HG03342 (cell line): ENCODE results near the gene FABP7.

Source experiments
- ATAC-seq: cut with Tn5 transposase; IDR thresholded peaks from one replicate; pipeline ENCODE4 v1.9.1; 2021; ENCODE audit warnings: mild to moderate bottlenecking, moderate library complexity; ENCODE audit not compliant: unreplicated experiment

Gene FABP7

GRCh38 chr6:122755901-122756300 is 23.6 kb upstream of the FABP7 start:
- no peak for ATAC-seq

DNA sequence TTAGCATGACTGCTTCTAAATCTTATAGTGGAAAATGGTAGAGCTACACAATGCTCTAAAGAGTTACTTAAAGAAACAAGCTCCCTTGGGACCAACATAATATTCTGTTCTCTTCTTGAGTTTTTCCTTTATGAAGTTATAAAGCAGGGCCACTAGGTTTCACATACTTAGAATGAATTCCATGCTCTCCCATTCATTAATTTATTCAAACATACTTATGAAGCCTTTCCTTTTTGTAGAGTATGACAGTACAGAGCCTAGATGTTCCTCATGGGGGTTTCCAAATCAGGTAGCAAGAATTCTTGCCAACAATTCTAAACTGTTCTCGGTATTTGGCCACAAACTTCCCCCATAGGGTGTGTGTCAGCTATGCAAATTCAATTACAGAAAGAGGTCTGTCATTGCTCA is 20.6 kb upstream of the FABP7 start:
- ATAC-seq = peak; percentile 100

- no peak for ATAC-seq
Measured at GRCh38 chr6:122760330-122760729, 19.2 kb upstream of the FABP7 start.

DNA sequence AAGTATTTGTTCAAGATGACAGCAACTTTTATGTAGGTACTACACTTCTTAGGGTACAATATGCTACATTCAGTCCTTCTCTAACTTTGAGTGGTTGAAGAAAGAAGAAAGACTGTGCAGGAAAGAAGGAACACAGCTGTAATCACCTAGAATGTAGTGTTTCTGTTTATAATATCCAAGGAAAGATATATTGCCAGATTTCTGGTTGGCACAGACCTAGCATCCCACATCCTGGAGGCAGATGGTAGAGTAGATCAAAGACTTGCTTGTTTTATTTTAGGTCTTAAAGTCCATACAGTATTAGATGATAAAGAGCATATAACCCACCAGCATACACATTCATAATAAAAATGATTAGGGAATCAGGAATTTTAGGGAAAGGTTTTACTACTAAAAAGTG is 13.3 kb upstream of the FABP7 start:
- ATAC-seq = no peak

GRCh38 chr6:122770835-122771601 is 8.5 kb upstream of the FABP7 start:
- no peak for ATAC-seq

DNA sequence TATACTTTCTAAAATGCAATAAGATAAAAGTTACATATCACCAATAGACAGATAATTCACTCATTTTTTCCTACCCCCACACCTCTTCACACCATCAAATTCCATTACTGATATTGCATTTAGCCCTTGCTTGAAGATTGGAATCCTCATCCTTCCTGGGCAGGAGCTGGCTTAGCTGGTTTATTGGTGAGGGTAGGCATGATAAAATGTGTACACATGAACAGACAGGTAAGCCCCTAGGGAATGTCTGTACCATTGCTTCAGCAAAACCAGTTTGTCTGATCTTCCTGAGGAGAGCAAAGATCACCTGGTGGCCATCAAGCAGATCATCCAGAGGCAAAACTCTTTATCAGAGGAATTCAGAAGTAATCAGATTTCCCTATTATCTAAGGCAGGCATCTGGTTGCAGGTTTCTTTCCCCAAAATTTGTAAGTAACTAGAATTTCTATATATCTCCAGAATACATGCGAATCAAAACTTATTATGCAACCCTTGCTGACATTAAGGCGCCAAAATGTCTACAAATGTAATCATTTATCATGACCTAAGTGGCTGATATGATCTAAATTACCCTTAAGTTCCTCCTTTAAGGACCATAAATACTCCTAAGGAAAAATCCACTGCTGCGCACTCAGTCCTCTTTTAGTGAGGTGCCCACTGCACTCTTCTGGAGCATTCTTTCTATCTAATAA is 6.6 kb upstream of the FABP7 start:
- ATAC-seq = no peak

- no peak for ATAC-seq
Measured at GRCh38 chr6:122775975-122776374, 3.5 kb upstream of the FABP7 start.

DNA sequence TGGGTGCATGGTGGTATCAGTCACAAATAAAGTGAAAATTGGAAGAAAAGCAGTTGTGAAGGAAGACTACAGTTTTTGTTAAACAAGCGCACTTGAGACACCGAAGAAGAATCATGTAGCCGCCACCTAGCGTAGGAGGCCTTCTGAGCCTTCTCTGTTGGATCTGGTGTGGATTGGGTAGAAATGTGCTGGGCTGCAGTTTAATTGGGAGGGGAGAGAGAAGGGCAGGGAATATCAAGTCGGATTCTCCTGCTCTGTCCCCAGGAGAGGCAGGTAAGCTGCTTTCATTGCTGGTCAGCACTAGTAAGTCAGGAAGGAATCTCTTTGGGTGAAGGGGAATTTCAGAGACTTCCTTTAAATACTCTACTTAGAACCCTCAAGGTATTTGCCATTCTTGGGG is 1.2 kb upstream of the FABP7 start:
- no peak for ATAC-seq

DNA sequence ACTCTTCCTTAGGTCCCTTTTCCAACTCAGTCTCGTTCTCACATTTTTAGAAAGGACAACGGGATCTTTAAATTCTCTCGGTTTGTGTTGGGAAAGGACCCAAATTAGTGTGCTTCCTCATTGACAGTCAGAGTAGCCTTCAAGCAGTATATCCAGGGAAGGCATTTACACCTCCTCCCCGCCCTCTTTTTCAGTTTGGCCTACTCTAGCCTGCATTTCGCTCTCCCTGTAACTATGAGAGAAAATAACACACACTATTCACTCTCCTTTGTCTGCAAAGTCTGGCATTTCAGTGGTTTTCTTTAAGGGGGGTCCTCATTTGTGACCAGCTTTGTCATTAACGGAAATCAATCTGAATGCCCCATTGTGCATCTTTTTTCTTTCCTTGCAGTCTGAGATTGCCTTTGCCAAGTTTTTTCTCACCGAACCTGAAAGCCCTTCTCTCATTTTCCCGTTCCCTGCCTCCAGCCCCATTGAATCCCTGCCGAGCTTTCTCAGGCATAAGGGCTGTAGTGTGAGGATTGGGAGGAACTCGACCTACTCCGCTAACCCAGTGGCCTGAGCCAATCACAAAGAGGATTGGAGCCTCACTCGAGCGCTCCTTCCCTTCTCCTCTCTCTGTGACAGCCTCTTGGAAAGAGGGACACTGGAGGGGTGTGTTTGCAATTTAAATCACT is 393 bp upstream of the FABP7 start:
- no peak for ATAC-seq

GRCh38 chr6:122780114-122780513 is 598 bp downstream of the FABP7 start:
- ATAC-seq = no peak

GRCh38 chr6:122781716-122782115 is 2.2 kb downstream of the FABP7 start:
- ATAC-seq = no peak

GRCh38 chr6:122783401-122783800 is 3.9 kb downstream of the FABP7 start:
- no peak for ATAC-seq

DNA sequence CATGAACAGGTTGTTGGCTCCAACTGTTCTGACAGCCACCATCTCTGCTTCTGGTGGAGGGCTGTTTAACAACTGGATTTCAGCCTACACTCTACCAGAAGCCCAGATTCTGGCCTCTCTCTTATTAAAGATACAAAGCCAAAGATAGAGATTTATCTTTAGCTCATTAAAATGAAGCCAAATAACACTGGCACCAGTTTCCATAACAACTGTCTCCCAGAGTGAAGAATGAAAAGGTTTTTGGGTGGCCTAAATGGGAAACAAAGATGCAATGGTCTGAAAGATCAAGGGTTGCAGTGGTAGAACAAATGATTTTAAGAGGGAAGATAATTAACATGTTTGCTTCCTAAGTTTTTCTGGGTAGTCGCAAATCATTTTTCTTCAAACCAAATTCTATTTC is 6.4 kb downstream of the FABP7 start:
- ATAC-seq = no peak

GRCh38 chr6:122787721-122788120 is 8.2 kb downstream of the FABP7 start:
- no peak for ATAC-seq

GRCh38 chr6:122788208-122788607 is 8.7 kb downstream of the FABP7 start:
- no peak for ATAC-seq

DNA sequence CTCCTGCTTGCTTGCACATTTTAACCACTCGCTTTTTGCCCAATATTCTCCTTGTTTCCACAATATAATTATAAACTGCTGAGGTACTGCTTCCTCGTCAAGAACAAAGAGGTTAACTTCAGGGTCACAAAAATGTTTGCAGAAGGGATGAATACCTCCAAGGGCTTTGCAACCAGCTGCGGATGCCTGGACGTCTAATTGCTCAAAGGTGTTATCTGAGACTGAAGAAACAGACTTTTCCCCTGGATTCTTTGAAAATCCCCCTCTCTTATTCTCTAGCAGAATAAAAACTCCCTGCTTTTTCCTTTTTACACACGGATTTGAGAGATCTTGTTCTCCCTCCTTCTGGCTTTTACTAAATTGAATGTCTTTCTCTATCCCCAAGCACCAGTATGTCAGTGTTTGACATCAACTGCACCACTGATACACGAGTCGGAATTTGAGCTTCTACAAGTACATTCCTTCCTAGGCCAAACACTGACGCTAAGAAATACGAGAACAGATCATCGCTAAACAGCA is 9.2 kb downstream of the FABP7 start:
- ATAC-seq = no peak

- ATAC-seq = peak; percentile 53
Measured at GRCh38 chr6:122789182-122790027, 9.9 kb downstream of the FABP7 start, which contains the start of gene SMPDL3A. SMPDL3A (plus strand) TSS chr6:122789258; CDS start chr6:122789347, 89 bp downstream.

DNA sequence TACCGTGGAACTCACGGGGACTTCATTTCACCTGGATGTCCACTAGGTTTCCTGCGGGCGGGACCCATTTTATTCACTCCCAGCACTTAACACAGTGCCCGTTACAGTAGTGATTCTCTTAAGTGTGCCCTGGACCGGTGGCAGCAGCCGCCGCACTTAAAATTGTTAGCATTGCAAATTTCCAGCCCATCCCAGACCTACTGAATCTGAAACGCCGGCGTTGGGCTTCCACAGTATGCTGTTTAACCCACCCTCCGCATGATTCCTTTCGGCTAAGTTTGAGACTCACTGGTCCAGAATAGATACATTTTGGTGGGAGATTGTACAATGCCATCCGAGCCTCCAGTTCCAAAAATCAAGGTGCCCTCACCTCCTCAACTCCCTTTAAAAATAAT is 10.5 kb downstream of the FABP7 start:
- ATAC-seq = no peak

- ATAC-seq = no peak
Measured at GRCh38 chr6:122790423-122791309, 11.2 kb downstream of the FABP7 start.

DNA sequence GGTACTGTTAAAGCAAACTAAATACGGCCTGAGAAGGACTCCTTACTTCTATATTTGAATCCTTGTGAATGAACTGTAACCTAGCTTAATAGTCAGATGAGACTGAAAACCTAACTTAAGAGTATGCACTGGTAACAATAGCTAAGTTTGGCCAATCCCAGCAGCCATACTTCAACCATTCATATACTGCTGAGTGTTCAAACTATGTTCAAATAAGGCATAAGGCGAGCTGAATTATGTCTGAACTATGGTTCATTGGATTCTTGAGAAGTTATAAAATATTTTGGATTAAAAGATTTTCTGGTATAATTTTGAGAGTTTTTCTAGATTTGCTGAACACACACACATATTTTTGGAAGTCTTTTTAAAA is 11.8 kb downstream of the FABP7 start:
- ATAC-seq = no peak
